GM19043 (cell line): Measurements from ENCODE around the gene INS.
"Not testable (repeated sequence)": the region's sequence is repeated elsewhere in the genome, so short reads cannot be mapped to it uniquely, and the experiment has no call there.

ENCODE experiments used
- ATAC-seq: cut with Tn5 transposase; IDR thresholded peaks from one replicate; pipeline ENCODE4 v1.9.1; 2021; ENCODE audit warnings: low read depth; ENCODE audit not compliant: unreplicated experiment

Gene INS

DNA sequence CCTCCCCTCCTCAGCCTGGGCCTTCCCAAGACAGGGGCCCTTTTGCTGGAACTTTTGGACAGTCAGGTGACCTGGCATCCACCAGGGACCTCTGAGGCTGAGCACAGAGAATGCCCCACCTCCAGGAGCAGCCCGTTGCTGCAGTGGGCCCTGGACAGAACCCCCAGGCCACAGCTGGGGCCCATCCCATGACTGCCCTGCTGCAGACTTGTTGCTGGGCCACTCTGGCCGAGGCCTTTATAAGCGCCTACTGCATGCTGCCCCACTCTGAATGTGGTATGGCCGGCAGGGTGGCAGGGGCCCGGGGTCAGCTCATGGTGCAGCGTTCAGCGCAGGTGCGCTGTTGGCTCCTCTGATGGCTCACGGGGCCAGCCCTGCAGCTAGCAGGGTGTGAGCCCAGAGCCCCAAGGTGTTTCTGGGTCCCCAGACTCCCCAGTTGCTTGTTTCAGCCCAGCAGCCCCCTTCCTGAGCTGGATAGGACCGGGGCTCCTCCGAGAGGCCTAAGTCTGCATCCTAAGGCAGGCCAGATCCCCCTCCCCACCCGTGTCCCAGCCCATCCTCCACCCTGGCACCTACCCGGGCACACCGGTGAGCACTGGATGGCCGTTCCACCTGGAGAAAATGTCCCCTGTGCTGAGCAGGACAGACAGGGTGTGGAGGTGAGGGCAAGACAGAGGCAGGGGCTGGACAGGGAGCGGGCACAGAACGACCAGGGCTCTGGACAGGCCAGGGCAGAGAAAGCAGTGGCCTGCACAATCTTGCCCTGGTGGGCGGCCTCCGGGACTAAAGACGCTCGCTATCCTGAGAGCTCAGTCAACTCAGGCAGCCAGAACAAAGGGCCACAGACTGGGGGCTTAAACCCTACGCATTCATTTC is 38.7 kb upstream of the INS start:
- no peak for ATAC-seq

DNA sequence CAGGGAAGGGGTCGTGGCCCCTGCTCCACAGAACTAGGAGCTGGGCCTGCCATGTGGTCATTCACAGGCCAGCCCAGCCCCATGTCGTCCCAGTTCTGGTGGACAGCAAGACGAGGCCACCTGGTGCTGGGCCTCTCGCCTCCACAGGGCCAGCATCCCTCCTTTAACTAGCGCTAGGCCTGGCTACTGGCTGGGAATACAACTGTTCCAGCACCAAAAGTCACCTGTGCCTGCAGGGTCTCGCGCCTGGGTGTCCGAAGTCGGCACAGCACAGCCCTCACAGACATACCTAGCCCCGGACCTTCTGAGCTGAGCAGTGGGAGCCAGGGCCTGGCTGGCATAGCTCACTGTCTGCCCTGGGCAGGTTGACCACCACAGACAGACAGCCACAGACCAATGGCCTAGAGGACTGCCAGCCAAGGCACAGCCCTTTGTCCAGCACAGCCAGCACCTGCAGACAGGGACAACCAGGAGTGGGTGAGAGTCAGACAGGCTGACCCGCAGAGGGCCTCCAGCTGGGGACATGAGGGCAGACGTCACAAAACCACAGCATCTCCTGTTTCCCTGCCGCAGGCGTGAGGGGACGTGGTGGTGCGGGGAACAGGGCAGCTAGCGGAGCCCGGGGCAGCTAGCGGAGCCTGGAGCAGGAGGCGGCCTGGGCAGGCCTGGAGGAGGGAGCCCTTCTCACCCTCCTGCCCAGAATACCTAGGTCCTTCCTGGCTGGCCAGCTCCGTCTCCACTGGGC is 37.8 kb upstream of the INS start:
- no peak for ATAC-seq

DNA sequence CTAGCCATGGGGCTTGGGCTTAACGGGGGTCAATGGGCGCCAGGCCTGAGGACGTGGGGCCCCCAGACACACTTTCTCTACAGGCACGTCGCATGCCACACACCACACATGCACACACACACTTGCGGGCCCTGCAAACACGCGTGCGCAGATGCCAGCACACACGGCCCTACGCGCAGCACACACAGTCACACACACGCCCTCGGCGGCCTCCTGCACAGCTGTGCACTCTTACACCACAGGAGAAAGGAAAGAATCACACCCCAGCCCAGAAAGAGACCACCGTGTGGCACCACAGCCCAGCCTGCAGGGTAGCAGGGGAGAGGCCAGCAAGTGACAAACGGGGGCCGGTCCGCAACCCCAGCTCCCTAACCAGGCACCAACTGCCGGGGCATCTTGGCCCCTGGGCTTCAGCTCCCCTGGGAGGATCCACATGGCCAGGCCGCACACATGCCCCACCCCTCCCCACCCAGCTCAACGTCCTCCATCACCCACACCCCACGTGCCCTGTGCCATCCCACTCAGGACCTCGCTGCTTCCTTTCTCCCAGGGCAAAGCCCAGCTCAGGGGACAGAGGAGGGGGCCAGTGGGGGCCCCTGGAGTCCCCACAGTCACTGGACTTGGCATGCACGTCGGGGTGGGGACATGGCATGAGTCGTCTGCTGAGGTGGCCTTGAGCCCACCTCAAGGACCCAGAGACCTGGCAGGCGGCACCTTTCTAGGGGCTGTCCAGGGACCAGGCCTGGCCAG is 36.9 kb upstream of the INS start:
- no peak for ATAC-seq

DNA sequence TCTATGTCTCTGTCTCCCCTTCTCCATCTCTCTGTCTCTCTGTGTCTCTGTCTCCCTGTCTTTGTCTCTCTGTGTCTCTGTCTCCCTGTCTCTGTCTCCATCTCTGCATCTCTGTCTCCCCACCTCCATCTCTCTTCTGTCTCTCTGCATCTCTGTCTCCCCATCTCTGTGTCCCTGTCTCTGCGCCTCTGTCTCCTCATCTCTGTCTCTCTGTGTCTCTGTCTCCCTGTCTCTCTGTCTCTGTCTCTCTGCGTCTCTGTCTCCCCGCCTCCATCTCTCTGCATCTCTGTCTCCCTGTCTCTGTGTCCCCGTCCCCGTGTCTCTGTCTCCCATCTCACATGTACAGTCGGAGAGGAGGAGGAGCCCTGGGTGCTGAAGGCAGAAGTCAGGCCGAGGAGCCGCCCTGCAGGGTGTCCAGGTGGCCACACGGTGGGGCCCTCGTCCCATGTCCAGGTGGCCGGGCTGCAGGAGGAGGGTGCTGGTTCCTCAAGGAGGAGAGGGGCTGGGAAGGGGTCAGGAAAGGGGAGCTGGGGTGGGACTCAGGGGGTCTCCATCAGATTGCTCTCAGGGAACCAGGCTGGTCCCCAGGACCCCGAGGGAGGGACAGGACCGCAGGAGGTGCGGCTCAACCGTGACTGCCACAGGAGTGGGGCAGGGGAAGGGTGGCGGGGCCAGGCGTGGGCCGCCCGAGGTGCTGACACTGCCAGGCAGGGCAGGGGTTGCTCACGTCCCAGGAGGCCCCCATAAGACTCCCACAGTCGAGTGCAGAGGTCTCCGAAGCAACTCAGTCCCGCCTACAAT is 36.2 kb upstream of the INS start:
- no peak for ATAC-seq

DNA sequence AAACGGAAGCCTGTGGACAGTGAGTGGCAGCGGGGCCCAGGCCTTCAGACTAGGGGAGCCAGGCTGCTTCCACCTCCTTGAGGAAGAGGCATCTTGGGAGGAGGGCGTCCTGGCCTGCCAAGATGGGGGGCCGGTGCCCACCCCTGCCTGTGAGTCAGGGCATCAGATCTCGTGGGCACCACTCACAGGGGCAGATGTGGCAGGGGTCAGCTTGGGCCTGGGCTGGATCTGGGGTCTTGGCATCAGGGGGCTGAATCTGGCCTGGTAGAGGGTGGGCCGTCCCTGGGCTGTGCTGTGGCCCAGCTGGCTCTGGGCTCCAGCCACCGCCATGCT is 34.7 kb upstream of the INS start:
- ATAC-seq, result no peak

DNA sequence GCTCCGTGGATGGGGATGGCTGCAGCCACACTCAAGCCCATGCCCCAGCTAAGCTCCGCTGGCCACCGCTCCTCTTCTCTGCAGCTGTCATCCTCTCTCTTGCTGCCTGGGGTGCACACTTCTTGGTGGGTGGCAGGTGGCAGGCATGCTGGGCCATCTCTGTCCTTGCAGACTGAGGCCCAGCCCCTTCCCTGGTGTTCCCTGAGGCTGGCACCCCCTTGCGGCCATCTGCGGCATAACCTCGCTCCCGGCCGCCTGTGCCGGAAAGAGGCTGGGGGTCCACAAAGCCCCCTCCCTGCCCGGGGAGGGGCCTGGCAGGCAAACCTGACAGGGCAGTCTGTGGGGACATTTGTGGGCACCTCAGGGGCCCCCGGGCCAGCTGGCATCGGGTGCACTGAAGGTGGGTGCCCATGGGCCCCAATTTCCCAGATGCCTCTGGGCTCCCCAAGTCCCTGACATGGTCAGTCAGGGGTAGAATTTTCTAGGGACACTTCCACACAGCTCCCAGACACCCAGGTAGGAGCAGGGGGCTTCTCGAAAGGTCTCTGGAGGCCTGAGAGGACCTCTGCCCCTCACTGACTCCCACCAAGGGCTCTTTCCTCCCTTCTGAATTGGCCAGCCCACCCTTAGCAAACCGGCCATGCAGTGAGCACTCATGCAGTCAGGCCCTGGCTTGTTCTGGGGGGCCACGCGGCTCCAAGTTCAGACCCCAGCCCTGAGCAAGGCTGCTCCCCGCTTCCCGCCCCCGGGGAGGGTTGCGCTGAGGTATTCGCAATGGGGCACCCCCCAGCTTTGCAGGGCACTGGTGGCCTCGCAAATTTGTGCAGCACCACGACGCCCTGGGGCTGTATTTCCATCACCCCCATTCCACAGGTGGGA is 34.1 kb upstream of the INS start:
- ATAC-seq, result no peak

DNA sequence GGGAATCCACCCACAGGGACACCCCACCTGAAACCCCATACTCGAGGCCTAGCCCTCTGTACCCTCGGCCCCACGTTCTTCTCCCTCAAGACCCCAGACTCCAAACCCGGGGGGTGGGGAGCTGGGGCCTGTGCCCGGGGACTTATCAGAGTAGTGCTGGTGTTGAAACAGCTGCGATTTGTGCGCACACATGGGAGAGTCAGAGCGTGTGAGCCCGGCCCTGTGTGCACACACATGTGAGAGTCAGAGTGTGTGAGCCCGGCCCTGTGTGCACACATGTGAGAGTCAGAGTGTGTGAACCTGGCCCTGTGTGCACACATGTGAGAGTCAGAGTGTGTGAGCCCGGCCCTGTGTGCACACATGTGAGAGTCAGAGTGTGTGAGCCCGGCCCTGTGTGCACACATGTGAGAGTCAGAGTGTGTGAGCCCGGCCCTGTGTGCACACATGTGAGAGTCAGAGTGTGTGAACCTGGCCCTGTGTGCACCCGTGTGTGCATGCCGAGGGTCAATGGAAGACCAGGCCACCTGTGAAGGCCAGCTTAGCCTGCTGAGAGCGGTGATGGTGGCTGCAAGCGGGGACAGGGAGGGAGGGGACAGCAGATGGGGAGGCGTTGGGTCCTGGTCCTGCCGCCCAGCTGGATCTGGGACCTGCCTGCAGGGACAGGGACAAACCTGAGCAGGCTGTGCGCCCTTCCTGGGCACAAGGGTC is 33.0 kb upstream of the INS start:
- not testable (repeated sequence) for ATAC-seq

DNA sequence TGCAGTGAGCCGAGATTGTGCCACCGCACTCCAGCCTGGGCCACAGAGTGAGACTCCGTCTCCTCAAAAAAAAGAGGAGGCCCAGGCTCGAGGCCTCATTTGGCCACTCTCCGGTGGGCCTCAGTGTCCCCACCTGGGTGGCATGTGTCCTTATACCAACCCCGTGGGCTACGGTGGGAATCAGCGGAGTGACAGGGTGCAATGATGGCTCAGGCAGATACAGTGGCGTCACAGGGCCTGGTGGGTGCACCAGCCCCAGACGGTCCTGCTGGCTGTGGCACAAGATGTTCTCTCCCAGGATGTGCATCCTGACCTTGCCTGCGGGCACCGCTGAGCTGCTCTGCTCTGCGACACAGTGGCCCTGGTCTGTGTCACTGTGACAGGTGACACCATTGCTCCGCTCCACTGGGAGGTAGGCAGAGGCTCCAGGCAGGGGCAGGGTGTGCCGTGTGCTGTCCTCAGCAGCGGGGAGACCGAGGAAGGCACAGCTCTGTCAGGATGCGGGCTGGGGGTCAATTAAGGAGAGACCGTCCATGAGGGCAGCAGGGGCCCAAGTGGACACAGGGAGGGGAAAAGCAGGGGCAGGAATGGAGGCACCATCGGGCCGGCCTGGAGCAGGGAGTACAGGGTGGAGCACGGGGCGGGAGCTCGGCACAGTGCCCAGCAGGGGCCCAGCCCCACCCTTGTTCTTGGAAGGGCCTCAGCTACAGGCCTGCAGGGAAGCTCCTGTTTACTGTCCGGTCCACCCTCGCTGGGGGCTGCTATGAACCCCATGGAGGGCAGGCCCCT is 32.3 kb upstream of the INS start:
- no peak for ATAC-seq

DNA sequence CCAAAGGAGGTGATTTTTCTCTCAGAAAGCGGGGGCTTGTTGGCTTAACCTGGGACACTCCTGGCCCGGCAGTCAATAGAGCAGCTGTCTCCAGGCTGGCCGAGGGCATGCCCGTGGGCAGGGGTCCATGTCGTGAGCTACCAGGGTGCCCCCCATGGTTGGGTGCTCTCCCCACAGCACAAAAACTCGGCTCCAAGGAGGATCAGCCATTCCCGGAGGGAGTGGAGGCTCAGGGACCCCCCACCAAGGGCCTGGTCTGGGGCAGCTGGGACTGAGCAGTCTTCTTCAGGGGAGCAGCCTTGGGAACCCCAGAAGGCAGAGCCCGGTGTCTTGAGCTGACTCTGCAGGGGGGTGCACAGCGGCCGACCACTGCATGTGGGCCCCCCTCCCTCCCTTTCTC is 31.4 kb upstream of the INS start:
- ATAC-seq, result no peak

DNA sequence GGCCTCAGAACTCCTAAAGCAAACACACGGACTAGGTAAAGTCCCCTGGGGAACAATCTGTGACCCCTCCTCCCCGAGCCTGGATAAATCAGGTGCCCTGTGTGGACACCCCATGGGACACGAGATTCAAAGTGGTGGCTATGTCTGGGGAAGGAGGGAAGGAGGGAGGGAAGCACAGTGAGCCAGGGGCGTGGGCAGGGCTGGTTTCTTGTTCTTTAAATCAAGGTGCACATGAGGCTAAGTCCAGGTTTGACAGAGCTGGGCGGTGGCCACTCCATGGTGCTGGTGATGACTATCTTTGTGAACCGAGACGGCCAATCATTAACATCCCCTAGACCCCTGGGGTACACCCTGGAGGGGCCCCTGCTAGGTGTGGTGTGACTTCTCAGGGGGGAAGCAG is 30.9 kb upstream of the INS start:
- no peak for ATAC-seq

DNA sequence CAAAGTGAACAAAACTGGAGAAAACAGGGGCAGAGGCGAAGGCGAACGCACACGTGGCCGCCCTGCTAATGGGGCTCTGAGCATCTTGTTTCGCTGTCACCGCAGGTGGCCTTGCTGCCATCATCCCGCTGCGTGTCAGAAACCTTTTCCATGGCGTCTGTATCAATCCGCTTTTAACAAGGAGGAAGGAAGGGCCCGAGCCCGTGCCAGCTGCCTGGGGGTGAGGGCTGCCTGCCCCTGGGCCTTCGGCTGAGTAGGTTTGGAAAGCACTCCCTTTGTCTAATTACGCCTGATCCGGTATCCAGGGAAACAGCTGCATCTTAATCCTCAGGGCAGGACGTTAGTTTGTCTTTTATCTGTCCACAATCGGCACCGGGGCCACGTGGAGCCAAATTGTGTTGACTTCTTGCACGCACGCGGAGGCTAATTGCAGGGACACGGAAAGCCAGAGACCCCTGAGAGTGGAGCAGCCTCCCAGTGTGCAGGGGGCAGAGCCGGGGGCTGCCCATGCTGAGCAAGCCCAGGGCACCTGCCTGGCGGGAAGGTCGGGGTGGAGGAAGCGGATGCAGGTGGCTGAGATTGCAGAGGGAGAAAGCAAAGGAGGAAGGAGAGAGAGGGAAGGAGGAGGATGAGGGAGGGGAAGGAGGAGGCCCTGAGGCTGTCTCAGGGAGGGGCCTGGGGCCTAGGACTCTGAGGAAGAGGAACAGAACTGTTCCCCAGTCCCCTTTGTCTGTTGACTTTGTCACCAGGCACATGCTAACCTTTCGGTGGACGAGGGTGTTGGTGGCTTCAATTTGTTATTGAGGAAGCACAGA is 29.9 kb upstream of the INS start:
- ATAC-seq, result no peak

DNA sequence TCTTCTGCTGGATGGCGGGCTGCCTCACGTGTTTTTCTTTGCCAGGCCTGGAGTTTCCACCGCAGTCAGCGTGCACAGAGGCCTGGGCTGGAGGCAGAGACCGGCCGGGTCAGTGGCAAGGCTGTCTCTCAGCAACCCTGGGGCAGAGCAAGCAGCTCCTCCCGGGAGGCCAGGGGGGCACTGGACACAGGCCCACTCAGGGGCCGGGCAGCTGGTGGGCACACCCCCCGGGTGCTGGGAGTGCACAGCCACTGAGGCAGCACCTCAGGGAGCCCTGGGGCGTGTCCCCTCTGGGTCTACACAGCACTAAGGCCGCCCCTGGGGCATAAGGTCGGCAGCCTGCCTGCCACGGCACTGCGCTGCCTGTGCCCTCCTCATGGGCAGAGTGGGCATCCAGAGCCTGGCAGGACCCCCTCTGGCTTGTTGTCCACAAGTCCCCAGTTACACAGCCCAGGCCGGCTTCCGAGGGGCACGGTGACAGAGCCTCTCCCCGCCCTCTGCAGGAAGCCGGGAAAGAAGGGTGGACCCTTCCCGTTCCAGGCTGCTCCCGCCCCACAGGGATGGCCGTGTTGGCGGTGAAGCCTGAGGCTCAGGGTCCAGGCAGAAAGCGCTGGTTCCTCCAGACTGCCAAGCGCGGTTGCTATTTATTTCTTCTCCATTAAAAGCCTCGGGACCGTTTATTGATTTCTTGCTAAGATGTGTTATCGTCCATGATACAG is 29.1 kb upstream of the INS start:
- ATAC-seq, result no peak

DNA sequence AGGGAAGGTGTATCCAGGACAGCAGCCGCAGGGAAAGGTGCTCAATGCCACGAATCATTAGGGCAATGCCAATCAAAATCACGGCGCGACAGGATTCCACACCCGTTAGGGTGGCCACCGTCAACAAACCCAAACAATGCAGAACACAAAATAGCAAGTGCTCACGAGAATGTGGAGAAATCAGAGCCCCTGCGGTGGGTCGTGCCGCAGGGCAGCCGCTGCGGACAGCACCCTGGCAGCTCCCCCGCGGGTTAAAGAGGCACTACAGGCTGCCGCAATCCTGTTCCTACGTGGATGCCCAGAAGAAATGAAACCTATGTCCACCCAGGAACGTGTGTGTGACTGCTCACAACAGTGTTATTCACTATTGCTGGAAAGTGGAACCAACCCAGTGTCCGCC is 27.7 kb upstream of the INS start:
- ATAC-seq, result no peak

DNA sequence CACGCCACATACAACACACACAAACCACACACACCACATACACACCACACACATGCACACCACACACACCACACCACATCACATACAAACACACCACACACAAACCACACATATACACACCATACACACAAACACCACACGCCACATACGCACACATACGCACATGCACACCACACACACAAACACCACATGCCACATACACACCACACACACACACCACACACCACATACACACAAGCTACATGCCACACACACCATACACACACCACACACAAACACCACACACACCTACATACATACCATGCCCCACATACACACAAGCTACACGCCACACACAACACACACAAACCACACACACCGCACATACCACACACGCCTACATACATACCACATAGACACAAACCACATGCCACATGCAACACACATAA is 26.3 kb upstream of the INS start:
- no peak for ATAC-seq

DNA sequence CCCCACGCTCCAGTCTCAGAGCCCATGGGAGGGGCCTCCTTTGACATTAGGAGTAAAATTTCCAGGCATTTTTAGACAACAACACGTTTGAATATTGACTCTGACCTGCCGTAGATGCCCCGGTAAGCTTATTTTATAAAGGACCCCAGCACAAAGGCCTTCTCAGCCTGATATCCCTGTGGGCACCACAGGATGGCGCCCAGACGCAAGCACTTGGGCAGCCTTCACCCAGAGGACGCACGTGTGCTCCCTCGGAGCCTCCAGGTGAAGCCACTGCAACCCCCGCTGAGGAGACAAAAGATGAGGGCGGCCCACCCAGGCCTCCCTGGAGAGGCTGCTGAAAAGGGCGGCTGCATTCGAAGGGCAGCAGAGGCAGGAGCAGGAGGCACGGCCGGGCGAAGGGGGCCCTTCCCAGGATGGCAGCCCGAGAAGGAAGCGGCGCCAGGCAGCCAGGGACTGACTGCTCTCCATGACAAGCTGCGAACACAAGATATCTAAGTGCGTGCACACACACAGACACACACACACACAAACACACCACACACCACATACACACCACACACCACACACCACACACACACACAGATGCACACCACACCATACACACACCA is 25.8 kb upstream of the INS start:
- ATAC-seq, result no peak

DNA sequence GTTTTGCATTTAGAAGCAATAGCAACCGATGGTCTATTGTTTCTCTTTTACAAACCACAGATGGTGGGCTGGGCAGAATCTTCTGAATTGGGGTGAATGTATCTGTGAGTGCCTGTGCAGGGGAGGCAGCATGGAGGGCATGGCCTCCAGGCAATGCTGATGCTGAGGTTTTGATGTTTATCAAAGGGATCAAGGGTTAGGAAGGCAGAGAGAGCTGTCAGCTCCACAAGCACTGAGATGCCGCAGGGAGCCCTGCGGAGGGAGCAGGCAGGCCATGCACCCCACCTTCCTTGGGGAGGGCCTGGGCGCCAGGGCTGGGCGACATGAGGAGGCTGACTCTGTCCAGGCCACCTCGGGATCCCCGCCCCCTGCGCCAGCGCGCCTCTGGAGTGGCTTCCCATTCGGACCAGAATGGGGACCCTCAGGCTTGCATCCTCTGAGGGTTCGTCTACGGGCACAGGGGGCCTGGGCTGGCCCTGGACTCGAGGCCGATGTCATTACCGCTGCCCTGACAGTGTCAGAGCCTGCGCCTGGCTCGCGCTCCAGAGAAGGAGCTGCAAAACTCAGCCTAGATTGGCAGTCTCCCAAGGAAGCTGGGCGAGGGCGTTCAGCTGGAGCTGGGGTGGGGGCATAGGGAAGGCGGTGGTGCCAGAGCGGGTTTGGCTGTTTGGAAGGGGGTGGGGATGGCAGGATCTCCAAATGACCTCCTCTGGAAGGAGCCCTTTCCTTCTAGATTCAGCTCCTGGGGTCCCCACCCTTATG is 24.5 kb upstream of the INS start:
- ATAC-seq, result no peak
